Lung (tissue), 12 donors: ENCODE results near the gene CLASP1. TPM values are rescaled to one million over a fixed set of nuclear protein-coding genes. Genes with fewer than 3 reads are reported as not detected.

Source experiments
- ATAC-seq: fragments of 200-7000 bp; cut with Tn5 transposase; one replicate; pipeline ENCODE4 v1.9.1; 2020; ENCODE audit warnings: moderate number of reproducible peaks; ENCODE audit not compliant: insufficient read depth, low FRiP score
- DNase-seq, 3 donors: peaks; one replicate each; pipeline ENCODE4 v3.0.0-alpha.2; 2013 to 2017
- H3K27ac ChIP-seq, 2 donors: one replicate each; pipeline ENCODE4 v1.5.1; 2013; ENCODE audit warnings: mild to moderate bottlenecking in 2 of 2, moderate library complexity in 2 of 2, control low read depth in 1 of 2, inconsistent platforms in 1 of 2, low read depth in 1 of 2, low read length in 1 of 2
- H3K27me3 ChIP-seq, 3 donors: one replicate each; pipeline ENCODE4 v1.5.1; 2013; ENCODE audit warnings: low read length in 2 of 3; ENCODE audit not compliant: control insufficient read depth in 3 of 3, insufficient read depth in 3 of 3
- H3K36me3 ChIP-seq, 4 donors: one replicate each; pipeline ENCODE4 v1.5.1; 2013; ENCODE audit warnings: low read length in 4 of 4, mild to moderate bottlenecking in 1 of 4, moderate library complexity in 1 of 4; ENCODE audit not compliant: control insufficient read depth in 4 of 4, insufficient read depth in 4 of 4
- H3K4me1 ChIP-seq, 5 donors: one replicate each; pipeline ENCODE4 v1.5.1; 2013; ENCODE audit warnings: low read length in 5 of 5, mild to moderate bottlenecking in 2 of 5, moderate library complexity in 1 of 5; ENCODE audit not compliant: control insufficient read depth in 5 of 5, insufficient read depth in 5 of 5
- H3K4me3 ChIP-seq: one replicate; pipeline ENCODE4 v1.5.1; 2013; ENCODE audit warnings: mild to moderate bottlenecking, control low read depth, moderate library complexity
- H3K9ac ChIP-seq, 2 donors: one replicate each; pipeline ENCODE4 v1.5.1; 2013; ENCODE audit warnings: low read length in 2 of 2, control low read depth in 1 of 2; ENCODE audit not compliant: insufficient read depth in 1 of 2
- H3K9me3 ChIP-seq, 4 donors: one replicate each; pipeline ENCODE4 v1.5.1; 2013; ENCODE audit warnings: low read length in 3 of 4, mild to moderate bottlenecking in 1 of 4, moderate library complexity in 1 of 4; ENCODE audit not compliant: control insufficient read depth in 4 of 4, insufficient read depth in 3 of 4
- CTCF ChIP-seq: IDR thresholded peaks from 2 replicates; pipeline ENCODE4 v1.5.1; 2012; ENCODE audit warnings: mild to moderate bottlenecking; ENCODE audit errors: control extremely low read depth, extremely low read depth
- WGBS, 2 donors: extraction: QIAGEN DNeasy Blood & Tissue Kit; methylation state at CpG; one replicate each; pipeline ENCODE4 v1.1.7; 2013; 5-methylcytosine and 5-hydroxymethylcytosine counted together
- polyA plus RNA-seq, 2 donors: library from polyadenylated mRNA; stranded (reverse); fragments of 200-250 nt; gene quantifications; one replicate each; pipeline ENCODE4 v1.2.1, GENCODE V29; 2013
- total RNA-seq, 2 donors: library from RNA; depleted of rRNA in 1 of 2; stranded (reverse); fragments of >200 nt in 1 of 2; gene quantifications; one replicate each; pipeline ENCODE4 v1.2.1, GENCODE V29; 2014 to 2021
- donor health status: control.
- donor health status: control.
- donor health status: Bipolar disorder and iron deficiency.
- donor health status: healthy.
- donor health status: DM: yes; HTN: yes; CAD: no.

CLASP1 gene
- total and polyA plus RNA-seq, 4 donors, result 7.4 to 128 (median 30.6) TPM

- no peaks in the 10 kb centered on the region for H3K4me1 ChIP-seq
- no peaks in the 10 kb centered on the region for H3K27me3 ChIP-seq
- peaks cover 27 to 76% (median 71%) of the 10 kb centered on the region in 4 donors for H3K36me3 ChIP-seq
- H3K4me3 ChIP-seq, result no peak overlapping the region
- 92 to 96% methylated on average over 6 of the region's 6 CpGs for WGBS, 2 donors
- DNase-seq (no peak), ATAC-seq (no peak)
- peaks cover 0 to 2% (median 0%) of the 10 kb centered on the region in 4 donors for H3K9me3 ChIP-seq
- no peak overlapping the region for H3K9ac ChIP-seq
- H3K27ac ChIP-seq, result no peak overlapping the region
- TF ChIP-seq CTCF, result no peak
Measured at GRCh38 chr2:121350890-121351289, 298.4 kb downstream of the CLASP1 start.

- H3K27me3 ChIP-seq, result no peaks in the 10 kb centered on the region
- no peak overlapping the region for H3K4me3 ChIP-seq
- ATAC-seq (no peak), DNase-seq (no peak)
- no peak for TF ChIP-seq CTCF
- WGBS, 2 donors, result 92 to 93% methylated on average over 4 of the region's 4 CpGs
- peak overlapping the region in 1 of 2 donors; percentile 68 for H3K27ac ChIP-seq
- H3K4me1 ChIP-seq, result no peaks in the 10 kb centered on the region
- H3K36me3 ChIP-seq, result peaks cover 27 to 77% (median 74%) of the 10 kb centered on the region in 4 donors
- H3K9ac ChIP-seq, result no peak overlapping the region
- peaks cover 0 to 2% (median 0%) of the 10 kb centered on the region in 4 donors for H3K9me3 ChIP-seq
Measured at GRCh38 chr2:121350402-121350775, 298.9 kb downstream of the CLASP1 start.

GRCh38 chr2:121349721-121350401, 299.4 kb downstream of the CLASP1 start:
- no peak for TF ChIP-seq CTCF
- H3K36me3 ChIP-seq, result peaks cover 27 to 78% (median 74%) of the 10 kb centered on the region in 4 donors

More at GRCh38 chr2:121349721-121350401, 299.4 kb downstream of the CLASP1 start:
- DNase-seq (no peak), ATAC-seq (no peak)
- Histone ChIP-seq H3K4me3 (no peak overlapping the region), H3K9ac (no peak overlapping the region), H3K27me3 (no peaks in the 10 kb centered on the region), H3K9me3 (peaks cover 0 to 2% (median 0%) of the 10 kb centered on the region in 4 donors), H3K4me1 (no peaks in the 10 kb centered on the region), H3K27ac (peak overlapping the region in 1 of 2 donors; percentile 68)
- 97 to 99% methylated on average over 4 of the region's 4 CpGs for WGBS, 2 donors
